HL-60 (cell line): ENCODE data around the gene ECM2.

ENCODE experiments used
- DNase-seq, 2 experiments: peaks; one replicate each; pipeline ENCODE4 v3.0.0-alpha.2; 2010 to 2020; ENCODE audit warnings: low read depth in 1 of 2, low spot score in 1 of 2
- H3K27ac ChIP-seq: fragments of 250-450 bp; sonication (Bioruptor Pico); replicated peaks from 2 replicates; pipeline ENCODE4 v1.5.1; 2020; ENCODE audit warnings: mild to moderate bottlenecking, moderate library complexity
- H3K27me3 ChIP-seq: fragments of 250-450 bp; sonication (Bioruptor Pico); 2 replicates; pipeline ENCODE4 v1.5.1; 2021; ENCODE audit warnings: mild to moderate bottlenecking, moderate library complexity; ENCODE audit not compliant: insufficient read depth, poor library complexity, severe bottlenecking
- H3K4me3 ChIP-seq: replicated peaks from 2 replicates; pipeline ENCODE4 v1.5.1; 2011; ENCODE audit warnings: mild to moderate bottlenecking, control low read depth, low read length; ENCODE audit not compliant: insufficient read depth
- CTCF ChIP-seq: IDR thresholded peaks from one replicate; pipeline ENCODE4 v1.5.1; 2011; ENCODE audit warnings: low read length, control low read depth, inconsistent platforms; ENCODE audit not compliant: insufficient read depth
- GABPA ChIP-seq: IDR thresholded peaks from 2 replicates; pipeline ENCODE4 v1.6.1; 2012; ENCODE audit warnings: low read depth
- POLR2AphosphoS5 ChIP-seq: IDR thresholded peaks from 2 replicates; pipeline ENCODE4 v1.6.1; 2012; ENCODE audit warnings: low read depth
- REST ChIP-seq: IDR thresholded peaks from 2 replicates; pipeline ENCODE4 v1.6.1; 2012; ENCODE audit warnings: low read depth; ENCODE audit not compliant: insufficient replicate concordance
- SPI1 ChIP-seq: IDR thresholded peaks from 2 replicates; pipeline ENCODE4 v1.6.1; 2012; ENCODE audit warnings: low read depth, mild to moderate bottlenecking, borderline replicate concordance

ECM2 gene

GRCh38 chr9:92538541-92538940 is 2.8 kb upstream of the ECM2 start:
- TF ChIP-seq CTCF (no peak), SPI1 (no peak), REST (no peak)
- H3K27ac ChIP-seq, result no peak overlapping the region
- no peaks in the 10 kb centered on the region for H3K27me3 ChIP-seq
- H3K4me3 ChIP-seq, result no peak overlapping the region
- DNase-seq, result peak in 1 of 2 experiments; percentile 18

GRCh38 chr9:92534674-92535073 is 1.1 kb downstream of the ECM2 start:
- peak in 1 of 2 experiments; percentile 3 for DNase-seq
- Histone ChIP-seq H3K27me3 (no peaks in the 10 kb centered on the region), H3K27ac (no peak overlapping the region), H3K4me3 (no peak overlapping the region)
- no peak for TF ChIP-seq POLR2AphosphoS5
- TF ChIP-seq CTCF, result no peak
- TF ChIP-seq REST, result no peak
- TF ChIP-seq SPI1, result no peak
- no peak for TF ChIP-seq GABPA

- TF ChIP-seq GABPA (no peak), SPI1 (no peak), CTCF (no peak), REST (no peak), POLR2AphosphoS5 (no peak)
- no peaks in the 10 kb centered on the region for H3K27me3 ChIP-seq
- no peak for DNase-seq
- no peak overlapping the region for H3K27ac ChIP-seq
- no peak overlapping the region for H3K4me3 ChIP-seq
Observed at GRCh38 chr9:92534204-92534603, 1.6 kb downstream of the ECM2 start.
